Activated CD4-positive, alpha-beta memory T cell treated with anti-CD3 and anti-CD28 coated beads, Interleukin-2, amount 10 ng/mL, durations not matched to agents 7 days and 5 days (primary cell): Measurements from ENCODE around the gene SPDYE3. TPM values are rescaled to one million over a fixed set of nuclear protein-coding genes. Genes with fewer than 3 reads are reported as not detected.
"Not testable (repeated sequence)": the region's sequence is repeated elsewhere in the genome, so short reads cannot be mapped to it uniquely, and the experiment has no call there.

Source experiments
- CTCF ChIA-PET: fragments of 350-600 bp; sonication (Branson Sonifier 250); formaldehyde crosslinking; loops from one replicate; lab custom pipeline; 2021; ENCODE audit warnings: antibody characterized with exemption, inconsistent platforms; lab: Charles Lee
- POLR2A ChIA-PET: fragments of 350-600 bp; sonication (Branson Sonifier 250); formaldehyde crosslinking; loops from one replicate; lab custom pipeline; 2021; ENCODE audit warnings: antibody characterized with exemption; lab: Charles Lee
- DNase-seq: peaks from one replicate; pipeline ENCODE4 v3.0.0-alpha.2; 2020
- H3K27ac Mint-ChIP-seq: one replicate; pipeline ENCODE4 v1.8.0; 2021; ENCODE audit warnings: mild to moderate bottlenecking, mixed read lengths
- H3K27me3 Mint-ChIP-seq: one replicate; pipeline ENCODE4 v1.8.0; 2021; ENCODE audit warnings: mixed read lengths
- H3K36me3 Mint-ChIP-seq: one replicate; pipeline ENCODE4 v1.8.0; 2021; ENCODE audit warnings: low read depth, mixed read lengths
- H3K4me1 Mint-ChIP-seq: one replicate; pipeline ENCODE4 v1.8.0; 2021; ENCODE audit warnings: mixed read lengths
- H3K4me3 Mint-ChIP-seq: one replicate; pipeline ENCODE4 v1.8.0; 2021; ENCODE audit warnings: mild to moderate bottlenecking, mixed read lengths
- H3K9me3 Mint-ChIP-seq: one replicate; pipeline ENCODE4 v1.8.0; 2021; ENCODE audit warnings: mixed read lengths
- total RNA-seq, 2 experiments: library from RNA; stranded (reverse); gene quantifications; one replicate each; pipeline ENCODE4 v1.2.3, GENCODE V29; 2021

The SPDYE3 gene
- total RNA-seq, 2 experiments from 2014 or later: not detected

- H3K27ac Mint-ChIP-seq, H3K27me3 Mint-ChIP-seq, H3K9me3 Mint-ChIP-seq, H3K4me3 Mint-ChIP-seq, CTCF ChIA-PET, POLR2A ChIA-PET, DNase-seq: not testable (repeated sequence)
- H3K36me3 Mint-ChIP-seq: peaks cover 18% of the 10 kb centered on the region
- H3K4me1 Mint-ChIP-seq: peaks cover 14% of the 10 kb centered on the region
Measured at GRCh38 chr7:100318329-100318728, 10.8 kb downstream of the SPDYE3 start.

GRCh38 chr7:100321648-100322047, 14.1 kb downstream of the SPDYE3 start:
- peaks cover 15% of the 10 kb centered on the region for H3K4me1 Mint-ChIP-seq
- H3K27me3 Mint-ChIP-seq, H3K27ac Mint-ChIP-seq, H3K4me3 Mint-ChIP-seq, H3K9me3 Mint-ChIP-seq, DNase-seq, CTCF ChIA-PET, POLR2A ChIA-PET: not testable (repeated sequence)
- H3K36me3 Mint-ChIP-seq: peaks cover 30% of the 10 kb centered on the region

- DNase-seq, H3K9me3 Mint-ChIP-seq, H3K4me3 Mint-ChIP-seq, CTCF ChIA-PET, H3K27ac Mint-ChIP-seq, H3K4me1 Mint-ChIP-seq, H3K27me3 Mint-ChIP-seq, POLR2A ChIA-PET: not testable (repeated sequence)
- peaks cover 36% of the 10 kb centered on the region for H3K36me3 Mint-ChIP-seq
Measured at GRCh38 chr7:100324194-100324593, 16.7 kb downstream of the SPDYE3 start.

- H3K9me3 Mint-ChIP-seq, H3K4me1 Mint-ChIP-seq, H3K27me3 Mint-ChIP-seq, H3K4me3 Mint-ChIP-seq, CTCF ChIA-PET, H3K27ac Mint-ChIP-seq, DNase-seq, POLR2A ChIA-PET: not testable (repeated sequence)
- peaks cover 28% of the 10 kb centered on the region for H3K36me3 Mint-ChIP-seq
Measured at GRCh38 chr7:100325671-100326070, 18.2 kb downstream of the SPDYE3 start.

- H3K4me3 Mint-ChIP-seq, H3K4me1 Mint-ChIP-seq, DNase-seq, H3K27ac Mint-ChIP-seq, H3K9me3 Mint-ChIP-seq, H3K27me3 Mint-ChIP-seq, POLR2A ChIA-PET, CTCF ChIA-PET: not testable (repeated sequence)
- H3K36me3 Mint-ChIP-seq: peaks cover 27% of the 10 kb centered on the region
Measured at GRCh38 chr7:100326914-100327313, 19.4 kb downstream of the SPDYE3 start.

GRCh38 chr7:100335566-100336466, 28.3 kb downstream of the SPDYE3 start:
- ChIA-PET CTCF (interaction anchor here (0.7 to 1.2 kb wide), 2 partner anchors 9 to 11 kb away, joined by 3 read pairs; no protein-coding TSS in a partner anchor), POLR2A (interaction anchor here (0.9 to 1.3 kb wide), 7 partner anchors 9 to 250 kb away, joined by 3 to 5 read pairs (median 3); partner anchors contain the start of genes FBXO24 and PPP1R35)
- peak overlapping the region; percentile 86 for H3K27ac Mint-ChIP-seq
- DNase-seq: peak; percentile 91
- not testable (repeated sequence) for H3K9me3 Mint-ChIP-seq, H3K27me3 Mint-ChIP-seq
- peaks cover 27% of the 10 kb centered on the region for H3K4me1 Mint-ChIP-seq
- H3K4me3 Mint-ChIP-seq: peak overlapping the region; percentile 82
- peaks cover 21% of the 10 kb centered on the region for H3K36me3 Mint-ChIP-seq

- DNase-seq, H3K27ac Mint-ChIP-seq, POLR2A ChIA-PET, H3K27me3 Mint-ChIP-seq, H3K9me3 Mint-ChIP-seq, H3K4me3 Mint-ChIP-seq, CTCF ChIA-PET: not testable (repeated sequence)
- Mint-ChIP-seq H3K36me3 (peaks cover 39% of the 10 kb centered on the region), H3K4me1 (peaks cover 42% of the 10 kb centered on the region)
Measured at GRCh38 chr7:100338083-100338696, 30.7 kb downstream of the SPDYE3 start.

- H3K9me3 Mint-ChIP-seq, DNase-seq, H3K27me3 Mint-ChIP-seq, POLR2A ChIA-PET, H3K27ac Mint-ChIP-seq, CTCF ChIA-PET, H3K4me3 Mint-ChIP-seq: not testable (repeated sequence)
- peaks cover 51% of the 10 kb centered on the region for H3K4me1 Mint-ChIP-seq
- H3K36me3 Mint-ChIP-seq: peaks cover 50% of the 10 kb centered on the region
Measured at GRCh38 chr7:100341286-100341685, 33.8 kb downstream of the SPDYE3 start.

- Mint-ChIP-seq H3K4me1 (peaks cover 49% of the 10 kb centered on the region), H3K4me3 (no peak overlapping the region), H3K27me3 (no peaks in the 10 kb centered on the region), H3K36me3 (peaks cover 60% of the 10 kb centered on the region), H3K9me3 (no peaks in the 10 kb centered on the region), H3K27ac (peak overlapping the region; percentile 29)
- ChIA-PET CTCF (interaction anchor here (1.5 kb wide), 1 partner anchor 209 kb away, joined by 5 read pairs; no protein-coding TSS in a partner anchor), POLR2A (no interaction called here)
- DNase-seq: no peak
Measured at GRCh38 chr7:100342765-100343164, 35.3 kb downstream of the SPDYE3 start.

- H3K4me1 Mint-ChIP-seq: peaks cover 40% of the 10 kb centered on the region
- not testable (repeated sequence) for DNase-seq, H3K27me3 Mint-ChIP-seq, H3K9me3 Mint-ChIP-seq
- ChIA-PET POLR2A (interaction anchor here (1.0 to 1.9 kb wide), 5 partner anchors 120 to 219 kb away, joined by 3 to 5 read pairs (median 4); no protein-coding TSS in a partner anchor), CTCF (interaction anchor here (0.9 to 3.1 kb wide), 8 partner anchors 23 to 262 kb away, joined by 3 to 8 read pairs (median 4); no protein-coding TSS in a partner anchor)
- peak overlapping the region; percentile 69 for H3K4me3 Mint-ChIP-seq
- H3K36me3 Mint-ChIP-seq: peaks cover 56% of the 10 kb centered on the region
- peak overlapping the region; percentile 92 for H3K27ac Mint-ChIP-seq
Measured at GRCh38 chr7:100344124-100344559, 36.6 kb downstream of the SPDYE3 start.

GRCh38 chr7:100344560-100345287, 37.2 kb downstream of the SPDYE3 start:
- Mint-ChIP-seq H3K4me3 (peak overlapping the region; percentile 69), H3K4me1 (peaks cover 37% of the 10 kb centered on the region), H3K27ac (peak overlapping the region; percentile 92), H3K36me3 (peaks cover 59% of the 10 kb centered on the region)
- CTCF ChIA-PET: interaction anchor here (0.6 to 3.1 kb wide), 14 partner anchors 10 to 545 kb away, joined by 3 to 8 read pairs (median 4); partner anchors contain the start of gene UFSP1
- peak; percentile 84 for DNase-seq
- not testable (repeated sequence) for H3K27me3 Mint-ChIP-seq, H3K9me3 Mint-ChIP-seq
- POLR2A ChIA-PET: interaction anchor here (0.6 to 1.9 kb wide), 7 partner anchors 10 to 219 kb away, joined by 3 to 5 read pairs (median 4); no protein-coding TSS in a partner anchor

GRCh38 chr7:100345288-100345672, 37.8 kb downstream of the SPDYE3 start:
- peak overlapping the region; percentile 92 for H3K27ac Mint-ChIP-seq
- DNase-seq: peak; percentile 75
- not testable (repeated sequence) for H3K9me3 Mint-ChIP-seq, H3K27me3 Mint-ChIP-seq
- H3K4me1 Mint-ChIP-seq: peaks cover 40% of the 10 kb centered on the region
- ChIA-PET CTCF (interaction anchor here (0.6 to 3.1 kb wide), 13 partner anchors 9 to 544 kb away, joined by 3 to 8 read pairs (median 4); partner anchors contain the start of gene UFSP1), POLR2A (interaction anchor here (0.6 to 1.9 kb wide), 7 partner anchors 10 to 220 kb away, joined by 3 to 5 read pairs (median 4); no protein-coding TSS in a partner anchor)
- peak overlapping the region; percentile 69 for H3K4me3 Mint-ChIP-seq
- H3K36me3 Mint-ChIP-seq: peaks cover 60% of the 10 kb centered on the region
